GM19099 (cell line): ENCODE measurements around the gene ZNF91.

Experiments
- POLR2A ChIP-seq: IDR thresholded peaks from 3 replicates; pipeline ENCODE4 v1.6.1; 2011; ENCODE audit warnings: low read depth; ENCODE audit not compliant: insufficient read length; ENCODE audit errors: extremely low read depth

ZNF91 gene

GRCh38 chr19:23345838-23346237 lies 49.4 kb downstream of the ZNF91 start:
- TF ChIP-seq POLR2A: no peak

GRCh38 chr19:23343434-23344010 lies 51.7 kb downstream of the ZNF91 start:
- no peak for TF ChIP-seq POLR2A

- no peak for TF ChIP-seq POLR2A
Measured at GRCh38 chr19:23328211-23328610, 67.1 kb downstream of the ZNF91 start.

- TF ChIP-seq POLR2A: no peak
Measured at GRCh38 chr19:23321953-23322549, 73.2 kb downstream of the ZNF91 start.

- no peak for TF ChIP-seq POLR2A
Measured at GRCh38 chr19:23318143-23318542, 77.1 kb downstream of the ZNF91 start.

- no peak for TF ChIP-seq POLR2A
Measured at GRCh38 chr19:23315286-23315685, 80.0 kb downstream of the ZNF91 start.

GRCh38 chr19:23314505-23315251 lies 80.6 kb downstream of the ZNF91 start:
- no peak for TF ChIP-seq POLR2A

- no peak for TF ChIP-seq POLR2A
Measured at GRCh38 chr19:23313196-23313595, 82.1 kb downstream of the ZNF91 start.

GRCh38 chr19:23312515-23312914 lies 82.8 kb downstream of the ZNF91 start:
- no peak for TF ChIP-seq POLR2A

- no peak for TF ChIP-seq POLR2A
Measured at GRCh38 chr19:23311551-23311950, 83.7 kb downstream of the ZNF91 start.

GRCh38 chr19:23310729-23311211 lies 84.5 kb downstream of the ZNF91 start:
- no peak for TF ChIP-seq POLR2A

- TF ChIP-seq POLR2A: no peak
Measured at GRCh38 chr19:23309926-23310325, 85.3 kb downstream of the ZNF91 start.

- TF ChIP-seq POLR2A: no peak
Measured at GRCh38 chr19:23305555-23305954, 89.7 kb downstream of the ZNF91 start.

GRCh38 chr19:23304238-23304637 lies 91.0 kb downstream of the ZNF91 start:
- TF ChIP-seq POLR2A: no peak

- no peak for TF ChIP-seq POLR2A
Measured at GRCh38 chr19:23294141-23294540, 101.1 kb downstream of the ZNF91 start.
